Measurements from ENCODE around the gene KCNC1. TPM values are rescaled to one million over a fixed set of nuclear protein-coding genes. Genes with fewer than 3 reads are reported as not detected.

The KCNC1 gene
- total and polyA plus RNA-seq, 2 of the 13 experiments (the other 11 are each of a cell fraction or from before 2014, with no cell fraction given) = 0.01 to 0.04 TPM

- H4K20me1 ChIP-seq (ENCODE audit: insufficient read depth, low read length) = no peaks in the 10 kb centered on the region
- no peak for DNase-seq (ENCODE audit: low spot score)
- FAIRE-seq = no peak
- in situ Hi-C loops (cut with HindIII; ENCODE audit: extremely low pct_ligation_motif_present, low pct_unique_long_range_greater_than_20kb) (no loop called here), intact Hi-C loops (cut with micrococcal nuclease; ENCODE audit: unreplicated experiment) (no loop called here)
- WGBS (ENCODE audit: low lambda C conversion rate) = 38% methylated on average over 11 of the region's 18 CpGs
- no peak overlapping the region for H3K27ac ChIP-seq (ENCODE audit: extremely low read length, insufficient read depth, low read length)
- H3K4me3 ChIP-seq (replicated peaks in 1 of 3; ENCODE audit: insufficient read depth in 1 of 3, low read depth in 2 of 3, low read length in 3 of 3) = no peak overlapping the region
- no TSS peak for BruUV-seq (replicated peaks)
- no peaks in the 10 kb centered on the region for H3K9me3 ChIP-seq (ENCODE audit: low read length)
- TF ChIP-seq, protein P1, sequence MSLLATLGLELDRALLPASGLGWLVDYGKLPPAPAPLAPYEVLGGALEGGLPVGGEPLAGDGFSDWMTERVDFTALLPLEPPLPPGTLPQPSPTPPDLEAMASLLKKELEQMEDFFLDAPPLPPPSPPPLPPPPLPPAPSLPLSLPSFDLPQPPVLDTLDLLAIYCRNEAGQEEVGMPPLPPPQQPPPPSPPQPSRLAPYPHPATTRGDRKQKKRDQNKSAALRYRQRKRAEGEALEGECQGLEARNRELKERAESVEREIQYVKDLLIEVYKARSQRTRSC (CRISPR knock-in tag; IDR thresholded peaks at IDR 0.05; ENCODE audit: low read depth) = no peak
- TF ChIP-seq ZNF589 (CRISPR knock-in tag; conservative IDR thresholded peaks at IDR 0.05) (no peak), ZNF720 (CRISPR knock-in tag; IDR thresholded peaks at IDR 0.05) (no peak), ZNF619 (CRISPR knock-in tag; IDR thresholded peaks at IDR 0.05) (no peak), PAX8 (CRISPR knock-in tag; IDR thresholded peaks at IDR 0.05; ENCODE audit: borderline replicate concordance) (no peak), ZBTB34 (CRISPR knock-in tag; IDR thresholded peaks at IDR 0.05) (no peak), E2F5 (CRISPR knock-in tag; conservative IDR thresholded peaks at IDR 0.05) (no peak), PHF5A (CRISPR knock-in tag; IDR thresholded peaks at IDR 0.05; ENCODE audit: low read depth, unreplicated experiment) (no peak), ZNF446 (CRISPR knock-in tag; IDR thresholded peaks at IDR 0.05) (no peak), PHF8 (CRISPR knock-in tag; IDR thresholded peaks at IDR 0.05) (no peak), SALL1 (CRISPR knock-in tag; IDR thresholded peaks at IDR 0.05) (no peak), RCOR2 (CRISPR knock-in tag; IDR thresholded peaks at IDR 0.05) (no peak), POLR2A (IDR thresholded peaks at IDR 0.05; ENCODE audit: insufficient read depth in 1 of 2, low read depth in 2 of 2, low read length in 2 of 2) (no peak), ZNF547 (CRISPR knock-in tag; IDR thresholded peaks at IDR 0.05) (no peak), KDM1A (CRISPR knock-in tag; IDR thresholded peaks at IDR 0.05) (no peak)
- TF ChIP-seq, protein P2, sequence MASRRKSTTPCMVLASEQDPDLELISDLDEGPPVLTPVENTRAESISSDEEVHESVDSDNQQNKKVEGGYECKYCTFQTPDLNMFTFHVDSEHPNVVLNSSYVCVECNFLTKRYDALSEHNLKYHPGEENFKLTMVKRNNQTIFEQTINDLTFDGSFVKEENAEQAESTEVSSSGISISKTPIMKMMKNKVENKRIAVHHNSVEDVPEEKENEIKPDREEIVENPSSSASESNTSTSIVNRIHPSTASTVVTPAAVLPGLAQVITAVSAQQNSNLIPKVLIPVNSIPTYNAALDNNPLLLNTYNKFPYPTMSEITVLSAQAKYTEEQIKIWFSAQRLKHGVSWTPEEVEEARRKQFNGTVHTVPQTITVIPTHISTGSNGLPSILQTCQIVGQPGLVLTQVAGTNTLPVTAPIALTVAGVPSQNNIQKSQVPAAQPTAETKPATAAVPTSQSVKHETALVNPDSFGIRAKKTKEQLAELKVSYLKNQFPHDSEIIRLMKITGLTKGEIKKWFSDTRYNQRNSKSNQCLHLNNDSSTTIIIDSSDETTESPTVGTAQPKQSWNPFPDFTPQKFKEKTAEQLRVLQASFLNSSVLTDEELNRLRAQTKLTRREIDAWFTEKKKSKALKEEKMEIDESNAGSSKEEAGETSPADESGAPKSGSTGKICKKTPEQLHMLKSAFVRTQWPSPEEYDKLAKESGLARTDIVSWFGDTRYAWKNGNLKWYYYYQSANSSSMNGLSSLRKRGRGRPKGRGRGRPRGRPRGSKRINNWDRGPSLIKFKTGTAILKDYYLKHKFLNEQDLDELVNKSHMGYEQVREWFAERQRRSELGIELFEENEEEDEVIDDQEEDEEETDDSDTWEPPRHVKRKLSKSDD (CRISPR knock-in tag; IDR thresholded peaks at IDR 0.05; ENCODE audit: low read depth) = no peak
- H2AFZ ChIP-seq (ENCODE audit: low read length) = no peak overlapping the region
- H3K27me3 ChIP-seq (ENCODE audit: control insufficient read depth in 1 of 2, insufficient read depth in 2 of 2, low read length in 2 of 2) = peaks cover 3 to 53% of the 10 kb centered on the region in 2 experiments; a peak in 3 of 5 replicates
- H3K4me2 ChIP-seq (ENCODE audit: low read depth, low read length) = no peak overlapping the region
- H3K4me1 ChIP-seq (ENCODE audit: insufficient read depth, low read length) = peaks cover 10% of the 10 kb centered on the region; the same call in 1 of the 2 replicates
- no peak overlapping the region for H3K9ac ChIP-seq (ENCODE audit: insufficient read depth, low read depth, low read length)
- POLR2A ChIA-PET = no interaction called here
- no peaks in the 10 kb centered on the region for H3K36me3 ChIP-seq (replicated peaks in 1 of 2; ENCODE audit: control insufficient read depth in 1 of 2, insufficient read depth in 2 of 2, low read length in 2 of 2)
- ATAC-seq = no peak
- no peaks in the 10 kb centered on the region for H3K79me2 ChIP-seq (ENCODE audit: insufficient read depth, low read length)
- CTCF ChIA-PET (ENCODE audit: low intra/inter-chr PET ratio, low total read pairs) = no interaction called here
These were observed 46.5 kb upstream of the KCNC1 start for GRCh38 chr11:17687946-17688670.

Data from HepG2 (cell line).